GM18858 (cell line): ENCODE measurements around the gene FAM163A.
"Not testable (repeated sequence)": the region's sequence is repeated elsewhere in the genome, so short reads cannot be mapped to it uniquely, and the experiment has no call there.

Experiments
- ATAC-seq: cut with Tn5 transposase; IDR thresholded peaks from one replicate; pipeline ENCODE4 v1.9.1; 2021; ENCODE audit not compliant: unreplicated experiment

FAM163A gene

GRCh38 chr1:179786815-179787685 is 44.0 kb downstream of the FAM163A start:
- ATAC-seq = no peak

GRCh38 chr1:179788259-179788658 is 45.2 kb downstream of the FAM163A start:
- no peak for ATAC-seq

- ATAC-seq = no peak
Measured at GRCh38 chr1:179793281-179793680, 50.2 kb downstream of the FAM163A start.

GRCh38 chr1:179794146-179794545 is 51.1 kb downstream of the FAM163A start:
- ATAC-seq = no peak

GRCh38 chr1:179794669-179795068 is 51.6 kb downstream of the FAM163A start:
- no peak for ATAC-seq

- no peak for ATAC-seq
Measured at GRCh38 chr1:179798213-179798863, 55.2 kb downstream of the FAM163A start.

GRCh38 chr1:179798864-179799516 is 55.9 kb downstream of the FAM163A start:
- ATAC-seq = no peak

GRCh38 chr1:179800481-179800880 is 57.4 kb downstream of the FAM163A start:
- ATAC-seq = no peak

GRCh38 chr1:179803104-179803503 is 60.0 kb downstream of the FAM163A start:
- ATAC-seq = no peak

- ATAC-seq = no peak
Measured at GRCh38 chr1:179803918-179804317, 60.8 kb downstream of the FAM163A start.

- ATAC-seq = not testable (repeated sequence)
Measured at GRCh38 chr1:179804417-179804816, 61.3 kb downstream of the FAM163A start.

GRCh38 chr1:179805291-179806195 is 62.5 kb downstream of the FAM163A start:
- ATAC-seq = no peak

GRCh38 chr1:179806333-179806732 is 63.2 kb downstream of the FAM163A start:
- ATAC-seq = no peak

GRCh38 chr1:179807291-179807690 is 64.2 kb downstream of the FAM163A start:
- ATAC-seq = no peak

- ATAC-seq = no peak
Measured at GRCh38 chr1:179807691-179808485, 64.8 kb downstream of the FAM163A start.

GRCh38 chr1:179808503-179808902 is 65.4 kb downstream of the FAM163A start:
- ATAC-seq = no peak

GRCh38 chr1:179809506-179810366 is 66.6 kb downstream of the FAM163A start:
- ATAC-seq = peak; percentile 62

- no peak for ATAC-seq
Measured at GRCh38 chr1:179810367-179810715, 67.2 kb downstream of the FAM163A start.
